ENCODE data around the gene AANAT.

Gene AANAT

DNA sequence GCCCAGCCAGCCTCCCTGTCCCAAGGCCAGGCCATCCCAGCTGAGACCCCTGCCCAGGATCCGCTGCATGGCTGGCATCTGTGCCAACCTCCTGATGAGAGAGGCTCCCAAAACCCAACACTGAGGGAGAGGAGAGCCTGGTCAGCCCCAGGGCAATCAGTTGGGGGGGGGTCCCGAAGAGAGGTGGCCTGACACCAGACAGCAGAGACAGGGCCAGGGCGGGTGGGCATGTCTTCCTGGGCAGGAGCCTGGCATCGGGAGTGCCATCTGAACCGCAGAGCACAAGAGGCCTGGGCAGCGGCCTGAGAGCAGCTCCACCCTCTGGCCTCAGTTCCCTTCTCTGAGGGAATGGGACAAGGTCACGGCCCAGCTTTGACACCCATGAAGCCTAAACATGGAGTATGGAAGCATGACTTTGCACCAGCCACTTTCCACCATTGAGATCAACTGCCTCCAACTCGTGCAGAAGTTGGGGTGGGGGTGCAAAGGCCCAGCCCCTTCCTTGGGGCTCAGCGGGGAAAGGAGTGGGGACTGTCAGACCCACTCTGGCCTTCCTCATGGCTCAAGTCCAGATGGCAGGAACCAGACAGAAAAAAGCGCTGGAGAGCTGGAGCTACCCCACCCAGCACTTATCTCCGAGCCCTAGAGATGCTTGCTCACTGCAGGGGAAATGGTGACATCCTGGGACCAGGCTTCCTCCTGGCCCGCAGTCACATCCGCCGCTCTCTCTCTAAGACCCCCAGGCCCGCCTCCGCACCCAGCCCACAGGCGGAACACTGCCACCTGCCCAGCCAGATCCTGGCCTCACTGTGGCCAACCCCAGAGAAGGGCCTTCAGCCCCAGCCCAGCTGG is 24.1 kb downstream of the AANAT start:
- no peak for DNase-seq

GRCh38 chr17:76492123-76492988 is 25.0 kb downstream of the AANAT start:
- DNase-seq: no peak

GRCh38 chr17:76492989-76493501 is 25.6 kb downstream of the AANAT start:
- DNase-seq: no peak

- no peak for DNase-seq
Observed at GRCh38 chr17:76493505-76494167, 26.2 kb downstream of the AANAT start.

DNA sequence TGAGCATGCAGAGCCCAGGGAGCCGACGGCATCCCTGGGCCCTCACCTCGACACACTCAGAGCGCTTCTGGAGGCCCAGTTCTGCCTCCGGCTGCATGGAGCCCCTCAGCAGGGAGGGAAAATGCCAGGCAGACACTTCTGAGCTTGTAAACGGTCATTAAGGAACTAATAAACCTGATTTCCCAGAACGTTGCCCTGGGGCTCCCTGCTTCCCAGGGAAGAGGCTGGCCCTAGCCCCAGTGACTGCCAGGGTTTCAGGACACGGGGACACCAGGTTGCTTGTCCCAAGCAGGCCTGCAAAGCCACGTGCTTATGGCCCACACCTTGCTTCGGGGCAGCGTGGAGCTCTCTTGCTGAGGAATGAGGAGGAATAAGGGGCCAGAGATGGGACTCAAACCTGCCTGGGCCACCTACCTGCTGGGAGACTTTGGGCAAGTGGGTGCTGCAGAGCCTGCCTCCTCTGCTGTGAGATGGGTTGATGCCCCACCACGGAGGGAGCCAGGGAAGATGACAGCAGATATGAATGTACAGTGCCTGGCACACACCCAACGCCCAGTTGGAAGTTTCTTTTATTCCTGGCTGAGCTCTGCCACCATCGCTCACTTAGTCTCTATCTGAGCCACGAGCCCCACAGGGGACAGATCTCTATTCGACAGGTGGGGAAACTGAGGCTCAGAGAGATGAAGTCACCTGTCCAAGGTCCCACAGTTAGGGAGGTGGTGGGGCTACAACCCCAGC is 28.4 kb downstream of the AANAT start:
- peak; percentile 86 for DNase-seq

DNA sequence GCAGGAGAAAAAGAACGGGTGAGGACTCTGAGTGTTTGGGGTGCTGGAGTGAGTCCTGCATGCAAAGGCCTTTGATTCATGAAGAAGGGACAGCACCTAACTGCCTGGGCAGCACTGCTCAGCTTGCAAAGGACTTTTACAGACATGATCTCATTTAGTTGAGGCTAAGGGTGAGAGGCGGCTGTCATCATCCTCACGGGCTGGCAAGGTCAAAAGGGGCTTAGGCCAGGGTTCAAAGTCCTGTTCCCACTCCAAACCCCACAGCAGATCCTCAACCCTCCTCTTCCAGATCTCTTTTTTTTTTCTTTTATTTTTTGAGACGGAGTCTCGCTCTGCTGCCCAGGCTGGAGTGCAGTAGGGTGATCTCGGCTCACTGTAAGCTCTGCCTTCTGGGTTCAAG is 29.1 kb downstream of the AANAT start:
- DNase-seq: no peak

- no peak for DNase-seq
Observed at GRCh38 chr17:76497699-76497978, 30.2 kb downstream of the AANAT start.

- peak; percentile 97 for DNase-seq
Observed at GRCh38 chr17:76497979-76498875, 30.8 kb downstream of the AANAT start.

DNA sequence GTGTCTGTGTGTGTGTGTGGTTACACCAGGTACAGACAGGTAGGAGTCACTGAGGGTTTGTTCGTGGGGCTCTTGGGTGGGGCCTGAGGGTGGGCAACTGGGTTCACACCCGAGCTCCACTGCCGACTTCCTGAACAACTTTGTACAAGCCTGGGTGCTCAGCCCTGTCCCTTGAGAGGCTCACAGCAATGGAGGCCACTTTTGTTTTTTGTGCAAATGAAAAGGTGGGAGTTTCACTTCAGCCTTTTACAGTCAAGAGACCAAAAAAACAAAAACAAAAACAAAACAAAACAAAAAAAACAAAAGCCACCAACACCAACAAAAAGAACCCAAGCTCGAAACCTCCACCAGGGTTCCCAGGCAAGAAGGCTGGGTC is 31.5 kb downstream of the AANAT start:
- DNase-seq: no peak

DNA sequence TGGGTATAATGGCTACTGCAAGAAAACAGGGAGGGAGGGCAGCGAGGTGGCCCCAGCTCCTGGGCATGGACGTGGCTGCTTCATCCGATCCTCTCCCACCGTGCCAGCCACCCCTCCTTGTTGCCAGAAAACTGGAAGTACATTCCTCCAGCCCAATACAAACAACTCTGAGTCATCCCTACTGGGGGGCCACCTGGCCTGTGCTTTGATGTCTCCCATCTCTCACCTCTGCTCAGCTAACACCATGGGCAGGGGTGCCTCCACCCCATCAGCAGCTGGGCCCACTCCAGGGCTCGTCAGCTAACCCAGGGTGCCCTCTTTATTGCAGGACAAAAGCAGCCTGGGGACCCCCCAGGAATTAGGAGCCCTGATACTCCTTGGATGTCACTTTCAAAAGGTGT is 31.9 kb downstream of the AANAT start:
- no peak for DNase-seq

- DNase-seq: no peak
Observed at GRCh38 chr17:76500074-76500746, 32.8 kb downstream of the AANAT start.

GRCh38 chr17:76500747-76501017 is 33.3 kb downstream of the AANAT start:
- DNase-seq: no peak

- DNase-seq: peak; percentile 96
Observed at GRCh38 chr17:76501018-76501826, 33.8 kb downstream of the AANAT start, which contains the start of gene RHBDF2. RHBDF2 (minus strand) TSS chr17:76501423; CDS start chr17:76481524, 19,899 bp downstream.

GRCh38 chr17:76501827-76502307 is 34.5 kb downstream of the AANAT start:
- no peak for DNase-seq

GRCh38 chr17:76502341-76503211 is 35.2 kb downstream of the AANAT start:
- no peak for DNase-seq

- DNase-seq: no peak
Observed at GRCh38 chr17:76504117-76504516, 36.7 kb downstream of the AANAT start.

DNA sequence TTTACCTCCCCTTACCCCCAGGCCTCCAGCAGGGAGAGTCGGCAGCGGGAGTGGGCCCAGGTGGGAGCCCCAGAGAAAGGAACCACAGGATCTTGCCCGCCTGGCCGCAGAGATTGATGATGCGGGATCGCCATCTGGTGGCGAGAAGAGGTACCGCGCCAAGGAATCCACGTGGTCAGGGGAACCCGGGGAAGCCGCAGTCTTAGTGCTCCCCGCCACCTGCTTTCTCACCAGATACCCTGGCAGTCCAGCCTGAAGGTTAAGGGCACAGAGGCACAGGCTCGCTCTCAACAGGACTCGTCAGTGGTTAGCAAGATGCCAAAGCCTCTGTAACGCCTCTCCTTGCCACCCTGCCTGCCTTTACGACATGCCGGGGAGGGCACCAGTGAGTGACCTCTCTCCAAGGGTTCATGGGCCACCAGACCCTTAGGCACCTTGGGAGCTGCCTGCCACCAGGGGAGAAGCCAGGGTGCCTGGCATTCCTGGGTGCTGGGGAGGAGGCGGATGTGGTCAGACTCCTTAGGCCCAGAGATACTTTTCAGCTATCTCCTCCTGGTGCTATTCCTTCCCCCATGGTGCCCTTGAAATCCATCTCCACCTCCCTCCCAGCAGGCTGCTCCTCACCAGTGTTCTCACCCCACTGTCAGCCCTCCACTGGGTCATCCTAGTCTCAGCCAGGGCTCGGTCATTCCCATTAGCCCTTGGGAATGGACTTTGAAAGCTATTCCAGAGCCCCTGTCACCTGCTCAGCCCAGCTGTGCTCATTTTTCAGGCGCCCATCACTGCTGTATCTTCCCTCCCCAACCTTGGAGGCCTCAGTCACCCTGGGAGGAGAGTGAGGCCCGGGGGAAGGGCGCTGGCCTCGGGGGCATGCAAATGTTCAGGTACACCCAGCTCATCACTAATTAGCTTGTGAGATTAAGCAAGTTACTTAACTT is 39.3 kb downstream of the AANAT start:
- peak; percentile 93 for DNase-seq
